ENCODE measurements around the gene DLGAP4. TPM values are rescaled to one million over a fixed set of nuclear protein-coding genes. Genes with fewer than 3 reads are reported as not detected.

Gene DLGAP4
- total RNA-seq, 4 donors from 2014 or later = 33.5 to 159 (median 56.6) TPM

DNA sequence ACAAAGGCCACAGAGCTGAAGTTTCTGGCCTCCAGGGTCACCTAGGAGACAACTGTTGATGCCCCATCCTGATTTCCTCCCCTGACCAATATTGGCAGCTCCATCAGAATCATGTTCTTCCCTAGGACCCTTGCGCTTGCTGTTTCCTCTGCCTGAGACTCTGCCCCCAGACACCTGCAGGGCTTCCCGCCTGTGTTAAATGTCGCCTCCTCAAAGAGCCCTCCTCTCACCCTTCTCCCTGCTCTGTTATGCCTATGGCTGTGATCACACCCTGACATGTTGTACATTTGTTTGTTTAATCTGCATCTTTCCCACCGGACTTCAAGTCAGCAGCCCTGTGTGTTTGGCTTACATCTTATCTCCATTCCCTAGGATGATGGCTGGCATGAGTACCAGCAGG, 30.1 kb downstream of the DLGAP4 start:
- TF ChIP-seq, protein P1, sequence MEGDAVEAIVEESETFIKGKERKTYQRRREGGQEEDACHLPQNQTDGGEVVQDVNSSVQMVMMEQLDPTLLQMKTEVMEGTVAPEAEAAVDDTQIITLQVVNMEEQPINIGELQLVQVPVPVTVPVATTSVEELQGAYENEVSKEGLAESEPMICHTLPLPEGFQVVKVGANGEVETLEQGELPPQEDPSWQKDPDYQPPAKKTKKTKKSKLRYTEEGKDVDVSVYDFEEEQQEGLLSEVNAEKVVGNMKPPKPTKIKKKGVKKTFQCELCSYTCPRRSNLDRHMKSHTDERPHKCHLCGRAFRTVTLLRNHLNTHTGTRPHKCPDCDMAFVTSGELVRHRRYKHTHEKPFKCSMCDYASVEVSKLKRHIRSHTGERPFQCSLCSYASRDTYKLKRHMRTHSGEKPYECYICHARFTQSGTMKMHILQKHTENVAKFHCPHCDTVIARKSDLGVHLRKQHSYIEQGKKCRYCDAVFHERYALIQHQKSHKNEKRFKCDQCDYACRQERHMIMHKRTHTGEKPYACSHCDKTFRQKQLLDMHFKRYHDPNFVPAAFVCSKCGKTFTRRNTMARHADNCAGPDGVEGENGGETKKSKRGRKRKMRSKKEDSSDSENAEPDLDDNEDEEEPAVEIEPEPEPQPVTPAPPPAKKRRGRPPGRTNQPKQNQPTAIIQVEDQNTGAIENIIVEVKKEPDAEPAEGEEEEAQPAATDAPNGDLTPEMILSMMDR (IDR thresholded peaks at IDR 0.05) = no peak
- TF ChIP-seq POLR2A (IDR thresholded peaks at IDR 0.05) (no peak), EP300 (IDR thresholded peaks at IDR 0.05; ENCODE audit: low read depth) (no peak), POLR2AphosphoS5 (IDR thresholded peaks at IDR 0.05) (no peak)
- WGBS, 2 donors (ENCODE audit: low coverage in 1 of 2) = 73% methylated on average over 4 of the region's 4 CpGs; no CpG with 5 or more reads in 1 of the 2 donors
- Histone ChIP-seq H3K9me3 (no peaks in the 10 kb centered on the region), H3K27me3 (peaks cover 54% of the 10 kb centered on the region), H3K27ac (no peak overlapping the region), H3K36me3 (no peaks in the 10 kb centered on the region), H3K4me1 (no peaks in the 10 kb centered on the region), H3K4me3 (no peak overlapping the region)
- in situ Hi-C loops (cut with MboI; ENCODE audit: low pct_ligation_motif_present in 1 of 4, low pct_unique_long_range_greater_than_20kb in 1 of 4, low sequenced_read_pairs in 3 of 4) (no loop called here), intact Hi-C loops (cut with DNase I; ENCODE audit: low total_unique reads) (no loop called here)
- DNase-seq = no peak

- intact Hi-C loops (cut with DNase I; ENCODE audit: low total_unique reads) (no loop called here), in situ Hi-C loops (cut with MboI; ENCODE audit: low pct_ligation_motif_present in 1 of 4, low pct_unique_long_range_greater_than_20kb in 1 of 4, low sequenced_read_pairs in 3 of 4) (no loop called here)
- TF ChIP-seq, protein P1 (IDR thresholded peaks at IDR 0.05) = no peak
- no peak for TF ChIP-seq POLR2AphosphoS5 (IDR thresholded peaks at IDR 0.05)
- TF ChIP-seq EP300 (IDR thresholded peaks at IDR 0.05; ENCODE audit: low read depth) = no peak
- no peak for TF ChIP-seq POLR2A (IDR thresholded peaks at IDR 0.05)
These were observed 31.0 kb downstream of the DLGAP4 start for GRCh38 chr20:36336954-36337704.

DNA sequence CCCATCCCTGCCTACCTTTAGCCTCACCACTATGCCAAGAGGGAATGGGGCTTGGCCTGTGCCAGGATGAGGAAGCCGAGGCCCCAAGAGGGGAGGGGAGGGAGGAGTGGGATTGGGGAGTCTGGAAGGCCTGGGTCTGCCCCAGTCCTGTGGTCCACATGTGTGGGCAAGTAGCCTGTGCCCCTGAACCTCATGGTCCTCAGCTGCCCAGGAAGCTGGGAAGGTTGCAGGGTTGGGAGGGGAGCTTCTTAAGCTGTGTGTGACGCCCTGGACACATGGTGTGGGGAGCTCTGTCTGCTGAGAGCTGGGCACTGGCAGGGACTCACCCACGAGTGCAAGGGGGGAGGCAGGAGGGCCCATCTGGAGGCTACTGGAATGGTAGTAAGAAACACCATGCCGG, 31.7 kb downstream of the DLGAP4 start:
- Histone ChIP-seq H3K4me3 (no peak overlapping the region), H3K4me1 (no peaks in the 10 kb centered on the region), H3K9me3 (no peaks in the 10 kb centered on the region), H3K36me3 (no peaks in the 10 kb centered on the region), H3K27ac (no peak overlapping the region), H3K27me3 (peaks cover 50% of the 10 kb centered on the region)
- in situ Hi-C loops (cut with MboI; ENCODE audit: low pct_ligation_motif_present in 1 of 4, low pct_unique_long_range_greater_than_20kb in 1 of 4, low sequenced_read_pairs in 3 of 4) (no loop called here), intact Hi-C loops (cut with DNase I; ENCODE audit: low total_unique reads) (no loop called here)
- DNase-seq = no peak
- TF ChIP-seq EP300 (IDR thresholded peaks at IDR 0.05; ENCODE audit: low read depth) (no peak), POLR2A (IDR thresholded peaks at IDR 0.05) (no peak), POLR2AphosphoS5 (IDR thresholded peaks at IDR 0.05) (no peak)
- TF ChIP-seq, protein P1 (IDR thresholded peaks at IDR 0.05) = no peak
- WGBS, 2 donors (ENCODE audit: low coverage in 1 of 2) = 70% methylated on average over 3 of the region's 4 CpGs; no CpG with 5 or more reads in 1 of the 2 donors

More at GRCh38 chr20:36336954-36337704, 31.0 kb downstream of the DLGAP4 start:
- no peaks in the 10 kb centered on the region for H3K9me3 ChIP-seq
- WGBS, 2 donors (ENCODE audit: low coverage in 1 of 2) = 56% methylated on average over 13 of the region's 13 CpGs; no CpG with 5 or more reads in 1 of the 2 donors
- H3K4me3 ChIP-seq = no peak overlapping the region
- H3K36me3 ChIP-seq = no peaks in the 10 kb centered on the region
- no peak for DNase-seq
- peaks cover 56% of the 10 kb centered on the region for H3K27me3 ChIP-seq
- no peaks in the 10 kb centered on the region for H3K4me1 ChIP-seq
- no peak overlapping the region for H3K27ac ChIP-seq

- WGBS, 2 donors (ENCODE audit: low coverage in 1 of 2) = 36% methylated on average over 24 of the region's 24 CpGs; no CpG with 5 or more reads in 1 of the 2 donors
- TF ChIP-seq POLR2AphosphoS5 (IDR thresholded peaks at IDR 0.05) (no peak), EP300 (IDR thresholded peaks at IDR 0.05; ENCODE audit: low read depth) (no peak), POLR2A (IDR thresholded peaks at IDR 0.05) (no peak)
- TF ChIP-seq, protein P1 (IDR thresholded peaks at IDR 0.05) = no peak
These were observed 33.8 kb downstream of the DLGAP4 start for GRCh38 chr20:36339646-36340592.

More at GRCh38 chr20:36339646-36340592, 33.8 kb downstream of the DLGAP4 start:
- Histone ChIP-seq H3K4me1 (no peaks in the 10 kb centered on the region), H3K27me3 (peaks cover 31% of the 10 kb centered on the region), H3K36me3 (no peaks in the 10 kb centered on the region), H3K9me3 (no peaks in the 10 kb centered on the region), H3K4me3 (no peak overlapping the region), H3K27ac (no peak overlapping the region)
- in situ Hi-C loops (cut with MboI; ENCODE audit: low pct_ligation_motif_present in 1 of 4, low pct_unique_long_range_greater_than_20kb in 1 of 4, low sequenced_read_pairs in 3 of 4) = no loop called here
- DNase-seq = no peak
- intact Hi-C loops (cut with DNase I; ENCODE audit: low total_unique reads) = no loop called here
